Activated T-helper 17 cell treated with anti-CD3 and anti-CD28 coated beads, Interleukin-2, amount 50 U/mL, for 72 hours (primary cell): ENCODE data around the gene TMEM114. TPM values are rescaled to one million over a fixed set of nuclear protein-coding genes. Genes with fewer than 3 reads are reported as not detected.

ENCODE experiments used
- ATAC-seq: fragments of 150-1000 bp; cut with Tn5 transposase; replicated peaks from 2 replicates; pipeline ENCODE4 v1.10.0; 2021; ENCODE audit warnings: mild to moderate bottlenecking, moderate library complexity
- H3K27ac Mint-ChIP-seq: one replicate; pipeline ENCODE4 v1.8.0; 2022; ENCODE audit warnings: mixed read lengths
- H3K27me3 Mint-ChIP-seq: one replicate; pipeline ENCODE4 v1.8.0; 2022; ENCODE audit warnings: mixed read lengths
- H3K36me3 Mint-ChIP-seq: one replicate; pipeline ENCODE4 v1.8.0; 2022; ENCODE audit warnings: low read depth, mild to moderate bottlenecking, mixed read lengths
- H3K4me1 Mint-ChIP-seq: one replicate; pipeline ENCODE4 v1.8.0; 2022; ENCODE audit warnings: mixed read lengths
- H3K4me3 Mint-ChIP-seq: one replicate; pipeline ENCODE4 v1.8.0; 2022; ENCODE audit warnings: mild to moderate bottlenecking, mixed read lengths
- H3K9me3 Mint-ChIP-seq: one replicate; pipeline ENCODE4 v1.8.0; 2022; ENCODE audit warnings: mixed read lengths
- total RNA-seq, 2 donors: library from RNA; stranded (reverse); gene quantifications; one replicate each; pipeline ENCODE4 v1.2.3, GENCODE V29; 2022

Gene TMEM114
- total RNA-seq, 2 donors from 2014 or later: not detected

GRCh38 chr16:8554022-8554421, 36.3 kb downstream of the TMEM114 start:
- no peak overlapping the region for H3K4me3 Mint-ChIP-seq
- ATAC-seq: no peak
- H3K9me3 Mint-ChIP-seq: no peaks in the 10 kb centered on the region
- peaks cover 20% of the 10 kb centered on the region for H3K27me3 Mint-ChIP-seq
- no peaks in the 10 kb centered on the region for H3K4me1 Mint-ChIP-seq
- H3K27ac Mint-ChIP-seq: no peak overlapping the region
- no peaks in the 10 kb centered on the region for H3K36me3 Mint-ChIP-seq

DNA sequence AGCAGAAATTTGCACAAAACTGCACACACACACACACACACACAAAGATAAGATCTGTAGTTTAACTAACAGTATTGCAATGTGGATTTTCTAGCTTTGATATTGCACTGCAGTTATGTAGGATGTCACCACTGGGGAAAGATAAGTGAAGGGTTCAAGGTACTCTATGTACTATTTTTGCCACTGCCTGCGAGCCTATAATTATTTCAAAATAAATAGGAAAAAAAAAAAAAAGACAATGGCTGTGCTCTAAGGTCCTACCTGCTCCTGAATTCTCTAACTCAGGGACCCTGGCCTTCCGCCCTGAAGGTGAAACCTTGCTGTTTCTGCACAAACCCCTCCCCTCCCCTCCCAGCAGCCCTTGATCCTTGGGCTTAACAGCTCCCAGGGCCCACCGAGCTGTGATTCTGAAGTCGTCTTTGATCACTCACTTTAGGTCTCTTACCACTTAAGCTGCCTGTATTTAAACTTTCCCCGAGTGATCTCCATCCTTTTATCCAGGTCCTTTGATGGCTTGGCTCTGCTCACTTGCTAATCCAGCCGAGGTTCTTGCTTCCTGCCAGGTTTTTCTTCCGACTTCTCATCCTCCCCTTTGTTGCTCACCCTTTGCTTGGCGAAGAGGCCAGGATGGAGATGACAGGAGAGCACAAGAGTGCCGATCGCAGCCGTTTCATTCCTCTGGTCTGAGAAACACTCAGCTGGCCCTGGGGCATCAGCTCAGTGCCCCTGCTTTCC, 37.7 kb downstream of the TMEM114 start:
- Mint-ChIP-seq H3K4me1 (no peaks in the 10 kb centered on the region), H3K36me3 (no peaks in the 10 kb centered on the region), H3K27me3 (peaks cover 26% of the 10 kb centered on the region), H3K27ac (no peak overlapping the region), H3K4me3 (no peak overlapping the region), H3K9me3 (no peaks in the 10 kb centered on the region)
- ATAC-seq: no peak

DNA sequence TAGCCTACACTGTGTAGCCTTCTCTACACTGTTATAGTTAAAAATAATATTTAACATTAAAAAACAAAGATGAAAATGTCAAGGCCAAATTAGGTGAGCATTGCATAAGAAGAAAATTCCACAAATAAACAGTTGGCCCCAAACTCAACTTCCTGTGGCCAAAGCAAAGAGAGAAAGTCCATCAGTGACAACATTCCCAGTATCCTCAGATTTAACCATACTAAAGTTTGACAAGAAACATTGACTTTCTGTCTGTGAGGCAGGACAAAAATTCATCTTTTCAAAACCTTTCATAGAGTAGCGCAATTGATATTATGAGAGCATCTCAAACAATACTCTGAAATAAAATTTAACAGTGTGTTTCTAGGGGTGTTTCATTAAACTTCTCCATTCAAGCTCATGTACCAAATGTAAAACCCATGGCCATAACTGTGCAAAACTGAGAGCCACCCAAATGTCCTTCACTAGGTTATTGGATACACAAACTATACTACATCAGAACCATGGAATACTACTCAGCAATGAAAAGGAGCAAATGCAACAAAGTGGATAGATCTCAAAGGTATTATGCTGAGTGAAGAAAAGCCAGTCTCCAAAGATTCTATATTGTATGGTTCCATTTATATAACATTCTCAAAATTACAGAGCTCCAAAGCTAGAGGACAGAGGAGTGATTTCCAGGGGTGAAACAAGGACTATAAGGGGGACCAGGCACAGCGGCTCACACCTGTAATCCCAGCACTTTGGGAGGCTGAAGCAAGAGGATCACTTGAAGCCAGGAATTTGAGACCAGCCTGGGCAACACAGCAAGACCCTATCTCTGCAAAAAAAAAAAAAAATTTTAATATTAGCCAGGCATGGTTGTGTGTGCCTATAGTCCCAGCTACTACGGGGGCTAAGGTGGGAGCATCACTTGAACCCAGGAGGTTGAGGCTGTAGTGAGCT, 38.7 kb downstream of the TMEM114 start:
- Mint-ChIP-seq H3K9me3 (no peaks in the 10 kb centered on the region), H3K4me3 (no peak overlapping the region), H3K27me3 (peaks cover 26% of the 10 kb centered on the region), H3K27ac (no peak overlapping the region), H3K4me1 (no peaks in the 10 kb centered on the region), H3K36me3 (no peaks in the 10 kb centered on the region)
- no peak for ATAC-seq

GRCh38 chr16:8550728-8551387, 39.5 kb downstream of the TMEM114 start:
- H3K9me3 Mint-ChIP-seq: no peaks in the 10 kb centered on the region
- no peaks in the 10 kb centered on the region for H3K4me1 Mint-ChIP-seq
- peaks cover 21% of the 10 kb centered on the region for H3K27me3 Mint-ChIP-seq
- no peak overlapping the region for H3K4me3 Mint-ChIP-seq
- no peak for ATAC-seq
- H3K27ac Mint-ChIP-seq: no peak overlapping the region
- no peaks in the 10 kb centered on the region for H3K36me3 Mint-ChIP-seq

GRCh38 chr16:8549843-8550412, 40.4 kb downstream of the TMEM114 start:
- no peak overlapping the region for H3K4me3 Mint-ChIP-seq
- H3K27ac Mint-ChIP-seq: no peak overlapping the region
- H3K4me1 Mint-ChIP-seq: no peaks in the 10 kb centered on the region
- no peaks in the 10 kb centered on the region for H3K36me3 Mint-ChIP-seq
- no peak for ATAC-seq
- no peaks in the 10 kb centered on the region for H3K9me3 Mint-ChIP-seq
- peaks cover 16% of the 10 kb centered on the region for H3K27me3 Mint-ChIP-seq

DNA sequence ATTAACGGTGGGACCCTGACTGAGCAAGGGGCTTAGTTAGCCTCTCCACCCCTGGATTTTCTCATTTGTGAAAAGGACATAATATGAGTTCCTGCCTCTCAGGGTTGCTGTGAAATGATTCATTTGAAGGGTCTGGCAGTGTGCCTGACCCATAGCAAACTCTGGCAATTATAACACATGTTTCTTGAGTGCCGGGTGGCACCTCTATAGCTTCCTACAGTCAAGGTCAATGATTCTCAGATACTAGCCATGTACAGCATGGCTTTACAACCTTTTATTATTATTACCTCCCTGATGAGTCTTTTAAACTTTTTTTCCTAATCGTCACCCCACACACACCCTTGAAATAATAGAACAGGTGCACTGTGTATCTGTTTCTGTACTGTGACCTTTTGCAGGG, 42.1 kb downstream of the TMEM114 start:
- no peak overlapping the region for H3K27ac Mint-ChIP-seq
- no peaks in the 10 kb centered on the region for H3K36me3 Mint-ChIP-seq
- ATAC-seq: no peak

DNA sequence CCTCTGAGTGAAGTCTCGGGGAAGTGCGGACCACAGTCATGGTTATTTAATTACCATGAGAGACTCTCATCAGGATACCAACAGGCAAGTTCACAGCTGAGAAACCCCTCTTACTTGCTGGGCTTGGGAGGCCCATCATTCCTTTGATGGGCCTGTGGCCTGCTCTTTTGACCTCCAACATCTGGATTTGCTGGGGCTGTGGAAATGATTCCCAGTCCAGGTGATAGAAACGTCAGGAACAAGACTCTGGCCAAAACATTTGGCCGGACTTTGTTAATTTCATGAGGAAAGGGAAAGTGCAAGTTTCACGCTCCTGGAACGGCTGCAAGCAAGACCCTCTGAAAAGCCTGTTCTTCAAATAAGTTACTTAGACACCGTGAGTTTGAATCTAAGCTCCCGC, 42.5 kb downstream of the TMEM114 start:
- no peak overlapping the region for H3K27ac Mint-ChIP-seq

More for the DNA sequence above, 42.1 kb downstream of the TMEM114 start:
- H3K4me1 Mint-ChIP-seq: no peaks in the 10 kb centered on the region
- H3K27me3 Mint-ChIP-seq: peaks cover 23% of the 10 kb centered on the region
- H3K9me3 Mint-ChIP-seq: no peaks in the 10 kb centered on the region
- H3K4me3 Mint-ChIP-seq: no peak overlapping the region

GRCh38 chr16:8544406-8544805, 45.9 kb downstream of the TMEM114 start:
- Mint-ChIP-seq H3K9me3 (no peaks in the 10 kb centered on the region), H3K4me1 (no peaks in the 10 kb centered on the region), H3K27ac (no peak overlapping the region), H3K27me3 (peaks cover 22% of the 10 kb centered on the region), H3K4me3 (no peak overlapping the region), H3K36me3 (no peaks in the 10 kb centered on the region)
- no peak for ATAC-seq

More for the DNA sequence above, 42.5 kb downstream of the TMEM114 start:
- H3K4me1 Mint-ChIP-seq: no peaks in the 10 kb centered on the region
- no peak overlapping the region for H3K4me3 Mint-ChIP-seq
- H3K9me3 Mint-ChIP-seq: no peaks in the 10 kb centered on the region
- no peaks in the 10 kb centered on the region for H3K36me3 Mint-ChIP-seq
- peaks cover 23% of the 10 kb centered on the region for H3K27me3 Mint-ChIP-seq
- ATAC-seq: no peak

- no peak for ATAC-seq
Observed at GRCh38 chr16:8543258-8543657, 47.1 kb downstream of the TMEM114 start.

GRCh38 chr16:8542393-8542792, 47.9 kb downstream of the TMEM114 start:
- Mint-ChIP-seq H3K27me3 (peaks cover 22% of the 10 kb centered on the region), H3K27ac (no peak overlapping the region), H3K9me3 (no peaks in the 10 kb centered on the region), H3K36me3 (no peaks in the 10 kb centered on the region), H3K4me3 (no peak overlapping the region), H3K4me1 (no peaks in the 10 kb centered on the region)
- no peak for ATAC-seq

More at GRCh38 chr16:8543258-8543657, 47.1 kb downstream of the TMEM114 start:
- Mint-ChIP-seq H3K36me3 (no peaks in the 10 kb centered on the region), H3K4me3 (no peak overlapping the region), H3K4me1 (no peaks in the 10 kb centered on the region), H3K27me3 (peaks cover 21% of the 10 kb centered on the region), H3K9me3 (no peaks in the 10 kb centered on the region), H3K27ac (no peak overlapping the region)

GRCh38 chr16:8541868-8542267, 48.4 kb downstream of the TMEM114 start:
- peaks cover 22% of the 10 kb centered on the region for H3K27me3 Mint-ChIP-seq
- no peak overlapping the region for H3K27ac Mint-ChIP-seq
- H3K36me3 Mint-ChIP-seq: no peaks in the 10 kb centered on the region
- no peak for ATAC-seq
- no peaks in the 10 kb centered on the region for H3K4me1 Mint-ChIP-seq
- no peak overlapping the region for H3K4me3 Mint-ChIP-seq
- H3K9me3 Mint-ChIP-seq: no peaks in the 10 kb centered on the region

- Mint-ChIP-seq H3K27me3 (peaks cover 18% of the 10 kb centered on the region), H3K4me3 (no peak overlapping the region), H3K9me3 (no peaks in the 10 kb centered on the region), H3K27ac (no peak overlapping the region), H3K36me3 (no peaks in the 10 kb centered on the region), H3K4me1 (no peaks in the 10 kb centered on the region)
- no peak for ATAC-seq
Observed at GRCh38 chr16:8537691-8538342, 52.5 kb downstream of the TMEM114 start.

- Mint-ChIP-seq H3K4me1 (no peaks in the 10 kb centered on the region), H3K4me3 (no peak overlapping the region), H3K27me3 (peaks cover 19% of the 10 kb centered on the region), H3K36me3 (no peaks in the 10 kb centered on the region), H3K27ac (no peak overlapping the region), H3K9me3 (no peaks in the 10 kb centered on the region)
- no peak for ATAC-seq
Observed at GRCh38 chr16:8533509-8533908, 56.8 kb downstream of the TMEM114 start.
